Measurements from ENCODE around the gene CACNA1C.

- TF ChIP-seq, protein P1, sequence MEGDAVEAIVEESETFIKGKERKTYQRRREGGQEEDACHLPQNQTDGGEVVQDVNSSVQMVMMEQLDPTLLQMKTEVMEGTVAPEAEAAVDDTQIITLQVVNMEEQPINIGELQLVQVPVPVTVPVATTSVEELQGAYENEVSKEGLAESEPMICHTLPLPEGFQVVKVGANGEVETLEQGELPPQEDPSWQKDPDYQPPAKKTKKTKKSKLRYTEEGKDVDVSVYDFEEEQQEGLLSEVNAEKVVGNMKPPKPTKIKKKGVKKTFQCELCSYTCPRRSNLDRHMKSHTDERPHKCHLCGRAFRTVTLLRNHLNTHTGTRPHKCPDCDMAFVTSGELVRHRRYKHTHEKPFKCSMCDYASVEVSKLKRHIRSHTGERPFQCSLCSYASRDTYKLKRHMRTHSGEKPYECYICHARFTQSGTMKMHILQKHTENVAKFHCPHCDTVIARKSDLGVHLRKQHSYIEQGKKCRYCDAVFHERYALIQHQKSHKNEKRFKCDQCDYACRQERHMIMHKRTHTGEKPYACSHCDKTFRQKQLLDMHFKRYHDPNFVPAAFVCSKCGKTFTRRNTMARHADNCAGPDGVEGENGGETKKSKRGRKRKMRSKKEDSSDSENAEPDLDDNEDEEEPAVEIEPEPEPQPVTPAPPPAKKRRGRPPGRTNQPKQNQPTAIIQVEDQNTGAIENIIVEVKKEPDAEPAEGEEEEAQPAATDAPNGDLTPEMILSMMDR (IDR thresholded peaks at IDR 0.05) = no peak
- TF ChIP-seq POLR2AphosphoS5 (IDR thresholded peaks at IDR 0.05) (no peak), POLR2A (IDR thresholded peaks at IDR 0.05; ENCODE audit: low read depth) (no peak)
Observed at GRCh38 chr12:2354151-2354991, 301.6 kb downstream of the CACNA1C start.
